Colon (tissue), 2 donors: Measurements from ENCODE around the gene PRR27.

ENCODE experiments used
- FAIRE-seq: peaks from 2 replicates; lab custom pipeline; 2012; peaks lifted over from hg19 to GRCh38; lab: Jason Lieb, UNC
- donor health status: control.
- donor health status: control.

The PRR27 gene

GRCh38 chr4:70153937-70154336, at the start of gene PRR27:
TSS of gene PRR27 (plus strand) at chr4:70154237. CDS start at chr4:70154376, 139 bp downstream.
- FAIRE-seq, result no peak

GRCh38 chr4:70110917-70111316, 43.1 kb upstream of the PRR27 start:
- FAIRE-seq, result no peak

- FAIRE-seq, result no peak
Measured at GRCh38 chr4:70113656-70114055, 40.4 kb upstream of the PRR27 start.

GRCh38 chr4:70114096-70114495, 39.9 kb upstream of the PRR27 start:
- FAIRE-seq, result no peak

- no peak for FAIRE-seq
Measured at GRCh38 chr4:70120323-70120722, 33.7 kb upstream of the PRR27 start.

- no peak for FAIRE-seq
Measured at GRCh38 chr4:70133473-70133872, 20.6 kb upstream of the PRR27 start.

- no peak for FAIRE-seq
Measured at GRCh38 chr4:70138751-70139150, 15.3 kb upstream of the PRR27 start.

GRCh38 chr4:70151271-70151670, 2.8 kb upstream of the PRR27 start:
- FAIRE-seq, result no peak

- FAIRE-seq, result no peak
Measured at GRCh38 chr4:70152088-70152487, 1.9 kb upstream of the PRR27 start.

- FAIRE-seq, result no peak
Measured at GRCh38 chr4:70158576-70158975, 4.5 kb downstream of the PRR27 start.

GRCh38 chr4:70177090-70177489, 23.1 kb downstream of the PRR27 start:
- no peak for FAIRE-seq

GRCh38 chr4:70178075-70178660, 24.1 kb downstream of the PRR27 start:
- FAIRE-seq, result no peak

GRCh38 chr4:70179811-70180210, 25.8 kb downstream of the PRR27 start:
- no peak for FAIRE-seq

- no peak for FAIRE-seq
Measured at GRCh38 chr4:70181864-70182263, 27.8 kb downstream of the PRR27 start.

GRCh38 chr4:70182517-70183167, 28.6 kb downstream of the PRR27 start:
- FAIRE-seq, result no peak

GRCh38 chr4:70183168-70183939, 29.3 kb downstream of the PRR27 start:
- no peak for FAIRE-seq

- no peak for FAIRE-seq
Measured at GRCh38 chr4:70183940-70184246, 29.9 kb downstream of the PRR27 start.

GRCh38 chr4:70187216-70187615, 33.2 kb downstream of the PRR27 start:
- FAIRE-seq, result no peak

- no peak for FAIRE-seq
Measured at GRCh38 chr4:70190579-70190978, 36.5 kb downstream of the PRR27 start.

- no peak for FAIRE-seq
Measured at GRCh38 chr4:70191647-70192046, 37.6 kb downstream of the PRR27 start.

- no peak for FAIRE-seq
Measured at GRCh38 chr4:70192895-70193294, 38.9 kb downstream of the PRR27 start.

GRCh38 chr4:70195425-70195824, 41.4 kb downstream of the PRR27 start, which contains the start of gene ODAM:
TSS of gene ODAM (plus strand) at chr4:70195725. CDS start at chr4:70196544, 819 bp downstream.
- FAIRE-seq, result no peak

- FAIRE-seq, result no peak
Measured at GRCh38 chr4:70196857-70197256, 42.8 kb downstream of the PRR27 start.

GRCh38 chr4:70197842-70198241, 43.8 kb downstream of the PRR27 start:
- FAIRE-seq, result no peak
